Ovary (tissue), 3 donors: ENCODE data around the gene OPALIN.

Experiments
- CTCF ChIP-seq, 3 donors: fragments of 450-650 bp in 2 of 3; fragments of 200-600 bp in 1 of 3; IDR thresholded peaks; one replicate each; pipeline versions ENCODE4 v1.5.1 to v1.8.0; 2016 to 2022; ENCODE audit warnings: antibody characterized with exemption in 3 of 3, mild to moderate bottlenecking in 1 of 3
- POLR2A ChIP-seq: fragments of 450-650 bp; IDR thresholded peaks from one replicate; pipeline ENCODE4 v1.6.1; 2017; ENCODE audit warnings: antibody characterized with exemption, mild to moderate bottlenecking, moderate library complexity
- donor health status: DM: no; HTN: no; CAD: no.

DNA sequence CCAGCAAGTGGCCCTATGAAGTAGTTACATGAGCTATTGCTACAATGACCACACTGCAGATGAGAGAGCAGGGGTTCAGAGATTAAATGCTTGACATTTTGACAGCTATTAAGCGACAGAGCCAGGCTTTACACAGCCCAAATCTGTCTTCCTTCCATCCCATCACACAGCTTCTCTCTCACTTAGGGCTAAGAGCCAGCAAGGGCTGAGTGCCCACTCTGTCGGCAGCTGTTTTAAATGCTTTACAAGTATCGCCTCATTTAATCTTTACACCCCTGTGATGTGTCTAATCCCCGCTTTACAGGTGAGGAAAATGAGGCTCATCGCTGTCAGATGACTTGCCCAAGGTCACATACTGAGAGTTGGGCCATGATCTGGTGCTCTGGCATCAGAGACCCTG is 15.2 kb upstream of the OPALIN start:
- no peak for TF ChIP-seq CTCF (IDR thresholded peaks at IDR 0.05)
- no peak for TF ChIP-seq POLR2A
